Loucy (cell line): Measurements from ENCODE around the gene WDR1.

Experiments used
- CTCF ChIP-seq: fragments of 200-600 bp; sonication (generic); conservative IDR thresholded peaks from 2 replicates; pipeline ENCODE4 v1.5.1; 2014; ENCODE audit warnings: mild to moderate bottlenecking, antibody characterized with exemption, low read length
- EZH2phosphoT487 ChIP-seq: fragments of 200-600 bp; IDR thresholded peaks from 2 replicates; pipeline ENCODE4 v1.6.1; 2018; ENCODE audit warnings: antibody characterized with exemption, mild to moderate bottlenecking, moderate library complexity, borderline replicate concordance

GRCh38 chr4:10040049-10040892 is 76.3 kb downstream of the WDR1 start:
- TF ChIP-seq CTCF, result no peak
- no peak for TF ChIP-seq EZH2phosphoT487
